Keratinocyte (primary cell): ENCODE results near the gene DUSP10. TPM values are rescaled to one million over a fixed set of nuclear protein-coding genes. Genes with fewer than 3 reads are reported as not detected.

Experiments used
- DNase-seq: peaks from one replicate; pipeline ENCODE4 v3.0.0-alpha.2; 2011; ENCODE audit warnings: low read depth, missing footprints, low spot score
- FAIRE-seq: peaks from 2 replicates; lab custom pipeline; 2011; peaks lifted over from hg19 to GRCh38; lab: Jason Lieb, UNC
- H2AFZ ChIP-seq: 2 replicates; pipeline ENCODE4 v1.6.0; 2012; ENCODE audit warnings: low read length, control low read depth, inconsistent platforms; ENCODE audit not compliant: control insufficient read depth
- H3K27ac ChIP-seq: 2 replicates; pipeline ENCODE4 v1.5.1; 2011; ENCODE audit warnings: low read length; ENCODE audit not compliant: control insufficient read depth, insufficient read depth
- H3K27me3 ChIP-seq: 3 replicates; pipeline ENCODE4 v1.6.0; 2011; ENCODE audit warnings: low read length; ENCODE audit not compliant: control insufficient read depth, insufficient read depth; ENCODE audit errors: extremely low read depth
- H3K36me3 ChIP-seq, 2 experiments: 2 replicates in 1 of 2; 3 replicates in 1 of 2; pipeline ENCODE4 v1.5.1; 2011; ENCODE audit warnings: low read length in 2 of 2, mild to moderate bottlenecking in 1 of 2; ENCODE audit not compliant: control insufficient read depth in 2 of 2, insufficient read depth in 2 of 2; ENCODE audit errors: extremely low read depth in 1 of 2
- H3K4me1 ChIP-seq: 3 replicates; pipeline ENCODE4 v1.5.1; 2011; ENCODE audit warnings: low read length; ENCODE audit not compliant: control insufficient read depth, insufficient read depth; ENCODE audit errors: extremely low read depth
- H3K4me2 ChIP-seq: 3 replicates; pipeline ENCODE4 v1.6.0; 2011; ENCODE audit warnings: low read depth, low read length; ENCODE audit not compliant: control insufficient read depth, insufficient read depth; ENCODE audit errors: extremely low read depth
- H3K4me3 ChIP-seq, 3 experiments: fragments of 200-600 bp in 1 of 3; sonication (generic) in 1 of 3; 2 replicates in 2 of 3; 3 replicates in 1 of 3; pipeline ENCODE4 v1.5.1; 2011 to 2016; ENCODE audit warnings: low read length in 3 of 3, mild to moderate bottlenecking in 3 of 3, control low read depth in 2 of 3, inconsistent platforms in 1 of 3, low read depth in 1 of 3, mixed read lengths in 1 of 3, mixed run types in 1 of 3, moderate library complexity in 1 of 3; ENCODE audit not compliant: control insufficient read depth in 2 of 3, insufficient read depth in 2 of 3; ENCODE audit errors: extremely low read depth in 1 of 3
- H3K79me2 ChIP-seq: 2 replicates; pipeline ENCODE4 v1.6.0; 2012; ENCODE audit warnings: low read length; ENCODE audit not compliant: control insufficient read depth, insufficient read depth
- H3K9ac ChIP-seq: 3 replicates; pipeline ENCODE4 v1.6.0; 2011; ENCODE audit warnings: low read length; ENCODE audit not compliant: control insufficient read depth, insufficient read depth; ENCODE audit errors: extremely low read depth
- H3K9me1 ChIP-seq: 3 replicates; pipeline ENCODE4 v1.6.0; 2011; ENCODE audit warnings: low read length; ENCODE audit not compliant: control insufficient read depth, insufficient read depth; ENCODE audit errors: extremely low read depth
- H3K9me3 ChIP-seq: 2 replicates; pipeline ENCODE4 v1.5.1; 2012; ENCODE audit warnings: low read depth, low read length; ENCODE audit not compliant: control insufficient read depth
- H4K20me1 ChIP-seq: 3 replicates; pipeline ENCODE4 v1.6.0; 2011; ENCODE audit warnings: low read length; ENCODE audit not compliant: control insufficient read depth, insufficient read depth; ENCODE audit errors: extremely low read depth
- EZH2 ChIP-seq: IDR thresholded peaks from one replicate; pipeline ENCODE4 v1.6.1; 2012; ENCODE audit warnings: inconsistent platforms, mild to moderate bottlenecking, low read length, moderate library complexity
- dilution Hi-C: fragments of 300-500 bp; cut with MboI; formaldehyde crosslinking; loops from one replicate; pipeline ENCODE4 v1.7.0; 2020; ENCODE audit warnings: low sequenced_read_pairs; ENCODE audit not compliant: extremely low pct_ligation_motif_present
- polyA plus RNA-seq, 5 experiments: library from polyadenylated mRNA; depleted of rRNA in 3 of 5; stranded (reverse) in 3 of 5; stranded (forward) in 1 of 5; unstranded in 1 of 5; fragments of >200 nt; gene quantifications; 1 replicate in 1 of 5; 2 replicates in 3 of 5; 3 replicates in 1 of 5; pipeline versions ENCODE4 v1.2.1 to v1.2.3, GENCODE V29; 2011 to 2012; ENCODE audit warnings: missing spikeins in 2 of 5, low read depth in 1 of 5, low replicate concordance in 1 of 5
- TF ChIP-seq, protein P1 (sequence below), 3 experiments: IDR thresholded peaks in 1 of 3; conservative IDR thresholded peaks in 1 of 3; optimal IDR thresholded peaks in 1 of 3; 2 replicates in 2 of 3; 3 replicates in 1 of 3; pipeline versions ENCODE3 to v1.5.1; 2011; ENCODE audit warnings: low read length in 3 of 3, mild to moderate bottlenecking in 3 of 3, moderate library complexity in 2 of 3, control low read depth in 1 of 3, inconsistent platforms in 1 of 3; ENCODE audit not compliant: insufficient read depth in 2 of 3; ENCODE audit errors: extremely low read depth in 1 of 3

Gene DUSP10
- polyA plus RNA-seq, 1 donor (not counting 4 experiments of a cell fraction or from before 2014, with no cell fraction given) = 15.1 TPM

DNA sequence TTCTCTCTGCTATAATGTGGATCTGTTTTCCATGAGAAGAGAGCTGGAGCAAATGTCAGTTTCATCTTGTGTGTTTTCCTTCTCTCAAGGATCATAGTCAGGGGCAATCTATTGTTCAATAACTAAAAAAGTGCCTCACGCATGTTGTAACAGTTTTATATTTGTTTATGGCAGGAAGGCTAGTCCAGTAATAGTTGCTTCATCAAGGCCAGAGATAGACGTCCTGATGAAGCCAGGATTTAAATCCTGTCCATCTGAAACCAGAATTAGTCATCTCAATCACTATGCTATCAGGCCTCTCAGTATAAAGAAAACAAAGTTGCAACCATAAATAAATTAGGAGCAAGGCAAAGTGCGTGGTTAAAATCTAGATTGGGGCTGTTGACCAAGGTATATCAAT is 30.2 kb upstream of the DUSP10 start:
- Histone ChIP-seq H3K27ac (no peak overlapping the region), H3K4me3 (no peak overlapping the region), H3K36me3 (no peaks in the 10 kb centered on the region), H2AFZ (no peak overlapping the region), H3K27me3 (no peaks in the 10 kb centered on the region), H3K9me1 (no peaks in the 10 kb centered on the region), H3K4me1 (no peaks in the 10 kb centered on the region), H3K9me3 (no peaks in the 10 kb centered on the region), H3K9ac (no peak overlapping the region), H3K79me2 (no peaks in the 10 kb centered on the region), H4K20me1 (no peaks in the 10 kb centered on the region), H3K4me2 (no peak overlapping the region)
- DNase-seq = no peak
- dilution Hi-C loops = no loop called here
- no peak for FAIRE-seq
- TF ChIP-seq, protein P1, sequence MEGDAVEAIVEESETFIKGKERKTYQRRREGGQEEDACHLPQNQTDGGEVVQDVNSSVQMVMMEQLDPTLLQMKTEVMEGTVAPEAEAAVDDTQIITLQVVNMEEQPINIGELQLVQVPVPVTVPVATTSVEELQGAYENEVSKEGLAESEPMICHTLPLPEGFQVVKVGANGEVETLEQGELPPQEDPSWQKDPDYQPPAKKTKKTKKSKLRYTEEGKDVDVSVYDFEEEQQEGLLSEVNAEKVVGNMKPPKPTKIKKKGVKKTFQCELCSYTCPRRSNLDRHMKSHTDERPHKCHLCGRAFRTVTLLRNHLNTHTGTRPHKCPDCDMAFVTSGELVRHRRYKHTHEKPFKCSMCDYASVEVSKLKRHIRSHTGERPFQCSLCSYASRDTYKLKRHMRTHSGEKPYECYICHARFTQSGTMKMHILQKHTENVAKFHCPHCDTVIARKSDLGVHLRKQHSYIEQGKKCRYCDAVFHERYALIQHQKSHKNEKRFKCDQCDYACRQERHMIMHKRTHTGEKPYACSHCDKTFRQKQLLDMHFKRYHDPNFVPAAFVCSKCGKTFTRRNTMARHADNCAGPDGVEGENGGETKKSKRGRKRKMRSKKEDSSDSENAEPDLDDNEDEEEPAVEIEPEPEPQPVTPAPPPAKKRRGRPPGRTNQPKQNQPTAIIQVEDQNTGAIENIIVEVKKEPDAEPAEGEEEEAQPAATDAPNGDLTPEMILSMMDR (optimal IDR thresholded peaks at IDR 0.05 in 1 of 3, IDR thresholded peaks at IDR 0.05 in 1 of 3, conservative IDR thresholded peaks at IDR 0.05 in 1 of 3; ENCODE audit: extremely low read depth in 1 of 3, insufficient read depth in 2 of 3, low read length in 3 of 3) = no peak
- no peak for TF ChIP-seq EZH2

DNA sequence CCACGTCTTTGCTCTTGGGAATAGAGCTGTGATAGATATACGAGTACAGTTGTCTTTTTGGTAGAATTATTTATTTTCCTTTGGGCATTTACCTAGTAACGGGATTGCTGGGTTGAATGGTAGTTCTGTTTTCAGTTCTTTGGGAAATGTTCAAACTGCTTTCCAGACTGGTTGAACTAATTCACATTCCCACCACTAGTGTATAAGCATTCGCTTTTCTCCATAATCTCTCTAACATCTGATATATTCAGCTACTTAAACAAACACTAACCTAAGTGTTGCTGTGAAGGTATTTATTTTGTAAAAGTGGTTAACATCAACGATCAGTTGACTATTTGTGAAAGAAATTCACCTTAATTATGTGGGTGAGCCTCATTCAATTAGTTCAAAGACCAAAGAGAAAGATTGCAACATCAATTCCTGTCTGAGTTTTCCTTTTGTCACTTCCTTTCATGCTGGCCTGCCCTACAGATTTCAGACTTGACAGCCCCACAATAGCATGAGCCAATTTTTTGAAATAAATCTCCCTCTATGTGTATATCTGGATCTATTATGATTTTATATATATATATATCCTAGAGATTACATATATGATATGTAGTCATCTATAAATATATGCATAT is 26.7 kb upstream of the DUSP10 start:
- Histone ChIP-seq H4K20me1 (no peaks in the 10 kb centered on the region), H3K9me1 (no peaks in the 10 kb centered on the region), H3K27me3 (no peaks in the 10 kb centered on the region), H3K36me3 (no peaks in the 10 kb centered on the region), H3K79me2 (no peaks in the 10 kb centered on the region), H3K4me1 (no peaks in the 10 kb centered on the region), H3K27ac (no peak overlapping the region), H3K4me3 (no peak overlapping the region), H2AFZ (no peak overlapping the region), H3K9me3 (no peaks in the 10 kb centered on the region), H3K4me2 (no peak overlapping the region), H3K9ac (no peak overlapping the region)
- TF ChIP-seq EZH2 = no peak
- TF ChIP-seq, protein P1 (optimal IDR thresholded peaks at IDR 0.05 in 1 of 3, IDR thresholded peaks at IDR 0.05 in 1 of 3, conservative IDR thresholded peaks at IDR 0.05 in 1 of 3; ENCODE audit: extremely low read depth in 1 of 3, insufficient read depth in 2 of 3, low read length in 3 of 3) = peak in 1 of 3 experiments; percentile 10
- dilution Hi-C loops = no loop called here
- FAIRE-seq (no peak), DNase-seq (no peak)
